Measurements from ENCODE around the gene CDC42BPG.
A peak's percentile ranks its signal among the peaks of the same experiment; 100 is the strongest.

Gene CDC42BPG

GRCh38 chr11:64864473-64865285, 20.2 kb upstream of the CDC42BPG start:
- peak; percentile 81 for DNase-seq

GRCh38 chr11:64864135-64864472, 19.7 kb upstream of the CDC42BPG start:
- no peak for DNase-seq

- DNase-seq = no peak
Measured at GRCh38 chr11:64863391-64864060, 19.1 kb upstream of the CDC42BPG start.

GRCh38 chr11:64862987-64863390, 18.5 kb upstream of the CDC42BPG start:
- DNase-seq = no peak

- DNase-seq = no peak
Measured at GRCh38 chr11:64861227-64861975, 16.9 kb upstream of the CDC42BPG start.

- DNase-seq = no peak
Measured at GRCh38 chr11:64859542-64860414, 15.3 kb upstream of the CDC42BPG start.

GRCh38 chr11:64858467-64859263, 14.2 kb upstream of the CDC42BPG start:
- DNase-seq = no peak

GRCh38 chr11:64857485-64857884, 13.0 kb upstream of the CDC42BPG start:
- no peak for DNase-seq

- peak; percentile 86 for DNase-seq
Measured at GRCh38 chr11:64856382-64857227, 12.2 kb upstream of the CDC42BPG start.

GRCh38 chr11:64855596-64856304, 11.3 kb upstream of the CDC42BPG start:
- DNase-seq = no peak

- peak; percentile 93 for DNase-seq
Measured at GRCh38 chr11:64854534-64855502, 10.4 kb upstream of the CDC42BPG start.

- DNase-seq = no peak
Measured at GRCh38 chr11:64854157-64854533, 9.7 kb upstream of the CDC42BPG start.

- no peak for DNase-seq
Measured at GRCh38 chr11:64853709-64854108, 9.3 kb upstream of the CDC42BPG start.

- DNase-seq = no peak
Measured at GRCh38 chr11:64852804-64853509, 8.5 kb upstream of the CDC42BPG start.

GRCh38 chr11:64851831-64852351, 7.4 kb upstream of the CDC42BPG start:
- DNase-seq = no peak

- no peak for DNase-seq
Measured at GRCh38 chr11:64850979-64851567, 6.6 kb upstream of the CDC42BPG start.

GRCh38 chr11:64849598-64850356, 5.3 kb upstream of the CDC42BPG start:
- DNase-seq = no peak
